ENCODE data around the gene SHC2.

GRCh38 chr19:441213-441836 is 19.5 kb downstream of the SHC2 start:
- no peak for TF ChIP-seq POLR2A (IDR thresholded peaks at IDR 0.05; ENCODE audit: low read length)
- no peak for TF ChIP-seq GATA1 (IDR thresholded peaks at IDR 0.05; ENCODE audit: low read depth, low read length)
